HEK293T (cell line): ENCODE results near the gene RTL3.

Source experiments
- HDGF ChIP-seq: fragments of 450-650 bp; IDR thresholded peaks from 2 replicates; pipeline ENCODE4 v1.6.1; 2017; ENCODE audit warnings: antibody characterized with exemption, borderline replicate concordance
- NFRKB ChIP-seq: fragments of 450-650 bp; IDR thresholded peaks from 2 replicates; pipeline ENCODE4 v1.6.1; 2016; ENCODE audit warnings: mild to moderate bottlenecking, moderate library complexity
- SP1 ChIP-seq: fragments of 450-650 bp; IDR thresholded peaks from 2 replicates; pipeline ENCODE4 v1.6.1; 2017
- SUZ12 ChIP-seq: fragments of 450-650 bp; IDR thresholded peaks from 2 replicates; pipeline ENCODE4 v1.6.1; 2016; ENCODE audit warnings: mild to moderate bottlenecking
- TARDBP ChIP-seq: fragments of 450-650 bp; IDR thresholded peaks from 2 replicates; pipeline ENCODE4 v1.6.1; 2016
- ZNF384 ChIP-seq: fragments of 450-650 bp; IDR thresholded peaks from 2 replicates; pipeline ENCODE4 v1.6.1; 2016

DNA sequence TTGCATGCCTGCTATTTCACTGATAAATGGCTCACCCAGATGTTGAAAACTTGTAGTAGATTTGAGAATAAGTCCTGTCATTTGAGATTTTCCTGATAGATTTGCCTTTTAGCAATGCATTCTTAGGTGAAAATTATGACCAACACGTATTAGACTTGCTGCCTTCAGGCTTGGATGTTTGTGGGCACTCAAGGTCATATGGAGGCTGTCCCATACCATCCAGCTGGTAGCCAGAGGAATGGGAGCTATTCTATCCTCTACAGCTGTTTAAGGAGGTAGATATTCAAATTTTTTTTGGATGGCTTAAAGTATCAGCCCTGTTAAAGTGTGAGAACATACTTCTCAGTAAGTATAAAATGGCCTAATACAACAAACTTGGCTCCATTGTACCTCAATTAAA is 34.7 kb downstream of the RTL3 start:
- TF ChIP-seq SUZ12 (no peak), ZNF384 (no peak), NFRKB (no peak), HDGF (no peak), SP1 (no peak), TARDBP (no peak)
